WTC11 (cell line): ENCODE data around the gene ABHD12. TPM values are rescaled to one million over a fixed set of nuclear protein-coding genes. Genes with fewer than 3 reads are reported as not detected.

Source experiments
- ATF1 ChIP-seq: sonication (generic); formaldehyde crosslinking; IDR thresholded peaks from 2 replicates; pipeline ENCODE4 v1.8.1; 2023; ENCODE audit warnings: mild to moderate bottlenecking, moderate library complexity, missing genetic modification reagents
- ATF2 ChIP-seq: sonication (generic); formaldehyde crosslinking; IDR thresholded peaks from 2 replicates; pipeline ENCODE4 v1.8.1; 2022; ENCODE audit warnings: low read depth, missing genetic modification reagents, borderline replicate concordance
- CBFB ChIP-seq: sonication (generic); formaldehyde crosslinking; IDR thresholded peaks from 2 replicates; pipeline ENCODE4 v1.8.1; 2022; ENCODE audit warnings: mild to moderate bottlenecking, low read depth, missing genetic modification reagents
- CDX4 ChIP-seq: fragments of 250-450 bp; sonication (Bioruptor Pico); IDR thresholded peaks from 2 replicates; pipeline ENCODE4 v1.9.0; 2021; ENCODE audit warnings: moderate library complexity, mild to moderate bottlenecking, inconsistent platforms, borderline replicate concordance
- CREB1 ChIP-seq: sonication (generic); formaldehyde crosslinking; IDR thresholded peaks from 2 replicates; pipeline ENCODE4 v1.8.0; 2023; ENCODE audit warnings: mild to moderate bottlenecking, missing genetic modification reagents
- ERG ChIP-seq: fragments of 250-450 bp; sonication (Bioruptor Pico); IDR thresholded peaks from 2 replicates; pipeline ENCODE4 v1.8.0; 2021; ENCODE audit warnings: mild to moderate bottlenecking
- FOXJ3 ChIP-seq: sonication (generic); formaldehyde crosslinking; IDR thresholded peaks from 2 replicates; pipeline ENCODE4 v1.9.0; 2021; ENCODE audit warnings: missing genetic modification reagents, mild to moderate bottlenecking, borderline replicate concordance
- FOXP1 ChIP-seq: sonication (generic); formaldehyde crosslinking; IDR thresholded peaks from 2 replicates; pipeline ENCODE4 v1.8.0; 2022; ENCODE audit warnings: missing genetic modification reagents, mild to moderate bottlenecking, moderate library complexity, borderline replicate concordance
- GABPB1 ChIP-seq: sonication (generic); formaldehyde crosslinking; IDR thresholded peaks from 2 replicates; pipeline ENCODE4 v1.8.1; 2023; ENCODE audit warnings: mild to moderate bottlenecking, missing genetic modification reagents
- JAZF1 ChIP-seq: fragments of 250-450 bp; sonication (Bioruptor Pico); IDR thresholded peaks from 2 replicates; pipeline ENCODE4 v1.9.0; 2021; ENCODE audit warnings: moderate library complexity, mild to moderate bottlenecking, inconsistent platforms
- KAT7 ChIP-seq: sonication (generic); formaldehyde crosslinking; IDR thresholded peaks from 2 replicates; pipeline ENCODE4 v1.8.1; 2023; ENCODE audit warnings: missing genetic modification reagents, mild to moderate bottlenecking, borderline replicate concordance
- MYBL2 ChIP-seq: sonication (generic); formaldehyde crosslinking; IDR thresholded peaks from 2 replicates; pipeline ENCODE4 v1.8.1; 2023; ENCODE audit warnings: mild to moderate bottlenecking, moderate library complexity, missing genetic modification reagents
- NR1H2 ChIP-seq: sonication (generic); formaldehyde crosslinking; IDR thresholded peaks from 2 replicates; pipeline ENCODE4 v1.9.0; 2021; ENCODE audit warnings: mild to moderate bottlenecking, moderate library complexity, missing genetic modification reagents
- NR2C2 ChIP-seq: sonication (generic); formaldehyde crosslinking; IDR thresholded peaks from 2 replicates; pipeline ENCODE4 v1.8.0; 2022; ENCODE audit warnings: mild to moderate bottlenecking, missing genetic modification reagents
- NR3C1 ChIP-seq: sonication (generic); formaldehyde crosslinking; conservative IDR thresholded peaks from 2 replicates; pipeline ENCODE4 v1.8.1; 2023; ENCODE audit warnings: low read depth, mild to moderate bottlenecking, missing genetic modification reagents
- OVOL2 ChIP-seq: fragments of 250-450 bp; sonication (Bioruptor Pico); IDR thresholded peaks from 2 replicates; pipeline ENCODE4 v1.9.0; 2021; ENCODE audit warnings: mild to moderate bottlenecking, borderline replicate concordance
- RELA ChIP-seq: sonication (generic); formaldehyde crosslinking; IDR thresholded peaks from 2 replicates; pipeline ENCODE4 v1.8.1; 2022; ENCODE audit warnings: missing genetic modification reagents, mild to moderate bottlenecking, borderline replicate concordance
- ZBTB21 ChIP-seq: sonication (generic); formaldehyde crosslinking; IDR thresholded peaks from 2 replicates; pipeline ENCODE4 v1.8.1; 2023; ENCODE audit warnings: mild to moderate bottlenecking, missing genetic modification reagents, borderline replicate concordance
- ZNF138 ChIP-seq: sonication (generic); formaldehyde crosslinking; conservative IDR thresholded peaks from 2 replicates; pipeline ENCODE4 v1.8.1; 2022; ENCODE audit warnings: mild to moderate bottlenecking, moderate library complexity, missing genetic modification reagents
- ZNF232 ChIP-seq: sonication (generic); formaldehyde crosslinking; IDR thresholded peaks from 2 replicates; pipeline ENCODE4 v1.8.0; 2022; ENCODE audit warnings: mild to moderate bottlenecking, missing genetic modification reagents
- ZNF396 ChIP-seq: fragments of 250-450 bp; sonication (Bioruptor Pico); IDR thresholded peaks from 2 replicates; pipeline ENCODE4 v1.8.0; 2021; ENCODE audit warnings: mild to moderate bottlenecking, moderate library complexity, borderline replicate concordance
- ZSCAN18 ChIP-seq: fragments of 250-450 bp; sonication (Bioruptor Pico); IDR thresholded peaks from 2 replicates; pipeline ENCODE4 v2.1.2; 2022; ENCODE audit warnings: mild to moderate bottlenecking, moderate library complexity
- total RNA-seq: library from RNA; stranded (reverse); gene quantifications from 3 replicates; pipeline ENCODE4 v1.2.3, GENCODE V29; 2021
- TF ChIP-seq, protein P1 (sequence below): sonication (generic); formaldehyde crosslinking; conservative IDR thresholded peaks from 2 replicates; pipeline ENCODE4 v1.8.1; 2022; ENCODE audit warnings: mild to moderate bottlenecking, missing genetic modification reagents
- TF ChIP-seq, protein P2 (sequence below): fragments of 250-450 bp; sonication (Bioruptor Pico); IDR thresholded peaks from 2 replicates; pipeline ENCODE4 v1.9.0; 2021; ENCODE audit warnings: mild to moderate bottlenecking
- TF ChIP-seq, protein P3 (sequence below): sonication (generic); formaldehyde crosslinking; IDR thresholded peaks from 2 replicates; pipeline ENCODE4 v1.8.0; 2023; ENCODE audit warnings: mild to moderate bottlenecking, missing genetic modification reagents
- TF ChIP-seq, protein P4 (sequence below): sonication (generic); formaldehyde crosslinking; IDR thresholded peaks from 2 replicates; pipeline ENCODE4 v1.8.0; 2022; ENCODE audit warnings: mild to moderate bottlenecking, missing genetic modification reagents

ABHD12 gene
- total RNA-seq, 1 experiment from 2014 or later, result 63.1 TPM

DNA sequence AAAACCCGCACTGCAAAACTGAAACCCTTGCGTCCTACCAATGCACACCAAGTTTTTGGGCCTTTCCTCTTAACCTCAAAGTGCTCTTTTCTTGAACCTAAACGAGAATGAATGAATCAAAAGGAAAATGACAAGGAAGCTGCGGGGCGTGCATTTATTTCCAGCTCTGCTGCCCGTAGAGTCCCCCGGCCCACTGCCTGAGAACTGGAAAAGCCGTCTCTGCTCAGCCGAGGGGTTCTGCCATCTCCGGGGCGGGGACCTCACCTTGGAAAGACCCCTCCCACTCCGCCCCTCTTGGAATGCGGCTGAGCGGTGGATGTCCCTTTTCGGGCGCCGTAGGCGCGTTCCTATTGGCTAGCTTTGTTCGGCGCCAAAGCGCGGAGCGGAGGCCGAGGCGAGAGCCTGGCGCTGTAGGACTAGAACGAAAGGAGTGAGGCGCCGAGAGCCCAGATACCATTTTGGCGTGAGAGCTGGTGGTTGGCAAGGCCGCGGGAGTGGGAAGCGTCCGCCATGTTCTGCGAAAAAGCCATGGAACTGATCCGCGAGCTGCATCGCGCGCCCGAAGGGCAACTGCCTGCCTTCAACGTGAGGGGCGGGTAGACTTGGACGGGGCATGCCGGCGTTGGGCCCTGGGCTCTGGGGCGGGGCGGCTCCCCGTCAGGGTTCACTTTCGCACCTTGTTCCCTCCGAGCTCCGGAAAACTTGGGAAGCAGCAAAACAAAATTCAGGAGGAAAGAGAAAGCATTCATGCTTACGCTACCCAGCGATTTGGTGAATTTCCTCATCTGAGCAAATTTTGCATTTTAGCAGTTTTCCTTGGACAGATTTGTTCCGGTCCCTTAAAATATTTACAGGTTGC is 16.9 kb upstream of the ABHD12 start, which contains the start of gene GINS1 (continued):
- TF ChIP-seq RELA (CRISPR knock-in tag) (no peak), ZBTB21 (CRISPR knock-in tag) (peak; percentile 91), JAZF1 (CRISPR knock-in tag) (no peak), NR1H2 (CRISPR knock-in tag) (no peak), ZNF232 (CRISPR knock-in tag) (no peak), ERG (CRISPR knock-in tag) (peak; percentile 76; the same call in 1 of the 2 replicates), CREB1 (CRISPR knock-in tag) (peak; percentile 39; the same call in 1 of the 2 replicates), OVOL2 (CRISPR knock-in tag) (no peak), CBFB (CRISPR knock-in tag) (0 out of 2 replicates have a peak, but pooled peaks have one; percentile 88), ZNF396 (CRISPR knock-in tag) (no peak), CDX4 (CRISPR knock-in tag) (no peak), FOXP1 (CRISPR knock-in tag) (peak; percentile 77; the same call in 1 of the 2 replicates), GABPB1 (CRISPR knock-in tag) (peak; percentile 93), FOXJ3 (CRISPR knock-in tag) (no peak), ZNF138 (0 out of 2 replicates have a peak, but pooled peaks have one; percentile 53), ZSCAN18 (CRISPR knock-in tag) (no peak), MYBL2 (CRISPR knock-in tag) (peak; percentile 89; the same call in 1 of the 2 replicates), NR2C2 (CRISPR knock-in tag) (no peak), KAT7 (CRISPR knock-in tag) (peak; percentile 50; the same call in 1 of the 2 replicates), ATF2 (no peak), ATF1 (CRISPR knock-in tag) (no peak), NR3C1 (peak; percentile 91)
- TF ChIP-seq, protein P1, sequence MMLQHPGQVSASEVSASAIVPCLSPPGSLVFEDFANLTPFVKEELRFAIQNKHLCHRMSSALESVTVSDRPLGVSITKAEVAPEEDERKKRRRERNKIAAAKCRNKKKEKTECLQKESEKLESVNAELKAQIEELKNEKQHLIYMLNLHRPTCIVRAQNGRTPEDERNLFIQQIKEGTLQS (CRISPR knock-in tag), result no peak
- TF ChIP-seq, protein P2, sequence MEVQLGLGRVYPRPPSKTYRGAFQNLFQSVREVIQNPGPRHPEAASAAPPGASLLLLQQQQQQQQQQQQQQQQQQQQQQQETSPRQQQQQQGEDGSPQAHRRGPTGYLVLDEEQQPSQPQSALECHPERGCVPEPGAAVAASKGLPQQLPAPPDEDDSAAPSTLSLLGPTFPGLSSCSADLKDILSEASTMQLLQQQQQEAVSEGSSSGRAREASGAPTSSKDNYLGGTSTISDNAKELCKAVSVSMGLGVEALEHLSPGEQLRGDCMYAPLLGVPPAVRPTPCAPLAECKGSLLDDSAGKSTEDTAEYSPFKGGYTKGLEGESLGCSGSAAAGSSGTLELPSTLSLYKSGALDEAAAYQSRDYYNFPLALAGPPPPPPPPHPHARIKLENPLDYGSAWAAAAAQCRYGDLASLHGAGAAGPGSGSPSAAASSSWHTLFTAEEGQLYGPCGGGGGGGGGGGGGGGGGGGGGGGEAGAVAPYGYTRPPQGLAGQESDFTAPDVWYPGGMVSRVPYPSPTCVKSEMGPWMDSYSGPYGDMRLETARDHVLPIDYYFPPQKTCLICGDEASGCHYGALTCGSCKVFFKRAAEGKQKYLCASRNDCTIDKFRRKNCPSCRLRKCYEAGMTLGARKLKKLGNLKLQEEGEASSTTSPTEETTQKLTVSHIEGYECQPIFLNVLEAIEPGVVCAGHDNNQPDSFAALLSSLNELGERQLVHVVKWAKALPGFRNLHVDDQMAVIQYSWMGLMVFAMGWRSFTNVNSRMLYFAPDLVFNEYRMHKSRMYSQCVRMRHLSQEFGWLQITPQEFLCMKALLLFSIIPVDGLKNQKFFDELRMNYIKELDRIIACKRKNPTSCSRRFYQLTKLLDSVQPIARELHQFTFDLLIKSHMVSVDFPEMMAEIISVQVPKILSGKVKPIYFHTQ (CRISPR knock-in tag), result no peak
- TF ChIP-seq, protein P3, sequence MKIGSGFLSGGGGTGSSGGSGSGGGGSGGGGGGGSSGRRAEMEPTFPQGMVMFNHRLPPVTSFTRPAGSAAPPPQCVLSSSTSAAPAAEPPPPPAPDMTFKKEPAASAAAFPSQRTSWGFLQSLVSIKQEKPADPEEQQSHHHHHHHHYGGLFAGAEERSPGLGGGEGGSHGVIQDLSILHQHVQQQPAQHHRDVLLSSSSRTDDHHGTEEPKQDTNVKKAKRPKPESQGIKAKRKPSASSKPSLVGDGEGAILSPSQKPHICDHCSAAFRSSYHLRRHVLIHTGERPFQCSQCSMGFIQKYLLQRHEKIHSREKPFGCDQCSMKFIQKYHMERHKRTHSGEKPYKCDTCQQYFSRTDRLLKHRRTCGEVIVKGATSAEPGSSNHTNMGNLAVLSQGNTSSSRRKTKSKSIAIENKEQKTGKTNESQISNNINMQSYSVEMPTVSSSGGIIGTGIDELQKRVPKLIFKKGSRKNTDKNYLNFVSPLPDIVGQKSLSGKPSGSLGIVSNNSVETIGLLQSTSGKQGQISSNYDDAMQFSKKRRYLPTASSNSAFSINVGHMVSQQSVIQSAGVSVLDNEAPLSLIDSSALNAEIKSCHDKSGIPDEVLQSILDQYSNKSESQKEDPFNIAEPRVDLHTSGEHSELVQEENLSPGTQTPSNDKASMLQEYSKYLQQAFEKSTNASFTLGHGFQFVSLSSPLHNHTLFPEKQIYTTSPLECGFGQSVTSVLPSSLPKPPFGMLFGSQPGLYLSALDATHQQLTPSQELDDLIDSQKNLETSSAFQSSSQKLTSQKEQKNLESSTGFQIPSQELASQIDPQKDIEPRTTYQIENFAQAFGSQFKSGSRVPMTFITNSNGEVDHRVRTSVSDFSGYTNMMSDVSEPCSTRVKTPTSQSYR (CRISPR knock-in tag), result no peak
- TF ChIP-seq, protein P4, sequence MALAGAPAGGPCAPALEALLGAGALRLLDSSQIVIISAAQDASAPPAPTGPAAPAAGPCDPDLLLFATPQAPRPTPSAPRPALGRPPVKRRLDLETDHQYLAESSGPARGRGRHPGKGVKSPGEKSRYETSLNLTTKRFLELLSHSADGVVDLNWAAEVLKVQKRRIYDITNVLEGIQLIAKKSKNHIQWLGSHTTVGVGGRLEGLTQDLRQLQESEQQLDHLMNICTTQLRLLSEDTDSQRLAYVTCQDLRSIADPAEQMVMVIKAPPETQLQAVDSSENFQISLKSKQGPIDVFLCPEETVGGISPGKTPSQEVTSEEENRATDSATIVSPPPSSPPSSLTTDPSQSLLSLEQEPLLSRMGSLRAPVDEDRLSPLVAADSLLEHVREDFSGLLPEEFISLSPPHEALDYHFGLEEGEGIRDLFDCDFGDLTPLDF, result 0 out of 2 replicates have a peak, but pooled peaks have one; percentile 68
